GM12878 (cell line): Measurements from ENCODE around the gene TRABD2A. TPM values are rescaled to one million over a fixed set of nuclear protein-coding genes. Genes with fewer than 3 reads are reported as not detected.

Experiments used
- ATAC-seq: fragments of 200-7000 bp; cut with Tn5 transposase; 3 replicates; pipeline ENCODE4 v1.9.1; 2020; ENCODE audit warnings: mild to moderate bottlenecking, moderate library complexity
- BruUV-seq: library from RNA; stranded (reverse); fragments of 400-500 nt; replicated peaks from 2 replicates; lab custom pipeline; 2021; lab: Mats Ljungman, UMichigan
- CTCF ChIA-PET: fragments of 300-600 bp; sonication (Branson Sonifier 250); formaldehyde crosslinking; extraction: SDS; loops from one replicate; lab custom pipeline; 2021; ENCODE audit warnings: inconsistent platforms; lab: Yijun Ruan, JAX
- POLR2A ChIA-PET: fragments of 350-600 bp; formaldehyde crosslinking; extraction: SDS; loops from one replicate; lab custom pipeline; 2021; ENCODE audit warnings: inconsistent platforms; lab: Charles Lee
- RAD21 ChIA-PET: fragments of 300-600 bp; sonication (Branson Sonifier 250); formaldehyde crosslinking; loops from one replicate; lab custom pipeline; 2023; ENCODE audit warnings: antibody characterized with exemption; ENCODE audit not compliant: unreplicated experiment; lab: Charles Lee
- SMC1A ChIA-PET: fragments of 300-600 bp; sonication (Branson Sonifier 250); formaldehyde crosslinking; loops from one replicate; lab custom pipeline; 2023; ENCODE audit not compliant: unreplicated experiment, uncharacterized antibody; lab: Charles Lee
- DNase-seq: peaks from one replicate; pipeline ENCODE4 v3.0.0-alpha.2; 2011; ENCODE audit warnings: low read depth, low spot score
- FAIRE-seq: peaks from 3 replicates; lab custom pipeline; 2011; peaks lifted over from hg19 to GRCh38; lab: Jason Lieb, UNC
- H2AFZ ChIP-seq: 2 replicates; pipeline ENCODE4 v1.6.0; 2011; ENCODE audit warnings: low read depth, low read length, control low read depth; ENCODE audit not compliant: control insufficient read depth
- H3K27ac ChIP-seq: 2 replicates; pipeline ENCODE4 v1.5.1; 2011; ENCODE audit warnings: control low read depth; ENCODE audit not compliant: control insufficient read depth, insufficient read depth
- H3K27me3 ChIP-seq, 2 experiments: replicated peaks in 1 of 2; 2 replicates each; pipeline versions ENCODE4 v1.6.0 to v1.6.1; 2011; ENCODE audit warnings: low read length in 1 of 2; ENCODE audit not compliant: control insufficient read depth in 2 of 2, insufficient read depth in 2 of 2
- H3K36me3 ChIP-seq, 2 experiments: 2 replicates each; pipeline ENCODE4 v1.5.1; 2011; ENCODE audit warnings: low read length in 1 of 2; ENCODE audit not compliant: control insufficient read depth in 2 of 2, insufficient read depth in 2 of 2
- H3K4me1 ChIP-seq: 2 replicates; pipeline ENCODE4 v1.6.1; 2011; ENCODE audit warnings: mild to moderate bottlenecking, low read length, moderate library complexity, mixed read lengths; ENCODE audit not compliant: control insufficient read depth, insufficient read depth
- H3K4me2 ChIP-seq: 2 replicates; pipeline ENCODE4 v1.6.0; 2011; ENCODE audit warnings: control low read depth; ENCODE audit not compliant: control insufficient read depth, insufficient read depth
- H3K4me3 ChIP-seq: fragments of 200-600 bp; sonication (generic); 2 replicates; pipeline ENCODE4 v1.5.1; 2016
- H3K79me2 ChIP-seq: 2 replicates; pipeline ENCODE4 v1.6.0; 2011; ENCODE audit warnings: low read length; ENCODE audit not compliant: control insufficient read depth, insufficient read depth
- H3K9ac ChIP-seq: 2 replicates; pipeline ENCODE4 v1.8.0; 2011; ENCODE audit warnings: low read length, control low read depth, mixed read lengths; ENCODE audit not compliant: control insufficient read depth, insufficient read depth
- H3K9me3 ChIP-seq: replicated peaks from 3 replicates; pipeline ENCODE4 v1.5.1; 2011; ENCODE audit warnings: mild to moderate bottlenecking, low read length; ENCODE audit not compliant: control insufficient read depth, insufficient read depth
- H4K20me1 ChIP-seq: 2 replicates; pipeline ENCODE4 v1.6.0; 2011; ENCODE audit not compliant: control insufficient read depth, insufficient read depth
- CBFB ChIP-seq: IDR thresholded peaks from 2 replicates; pipeline ENCODE4 v1.6.1; 2016; ENCODE audit warnings: antibody characterized with exemption, low read depth
- EED ChIP-seq: sonication (generic); IDR thresholded peaks from 2 replicates; pipeline ENCODE4 v1.6.1; 2016; ENCODE audit warnings: antibody characterized with exemption, low read depth
- HDAC2 ChIP-seq: fragments of 200-600 bp; sonication (generic); IDR thresholded peaks from 2 replicates; pipeline ENCODE4 v1.6.1; 2017
- JUND ChIP-seq: IDR thresholded peaks from 2 replicates; pipeline ENCODE4 v1.6.1; 2012; ENCODE audit warnings: low read depth, mild to moderate bottlenecking, low read length, improper control_type of control experiment, moderate library complexity
- NFXL1 ChIP-seq: fragments of 450-650 bp; IDR thresholded peaks from 2 replicates; pipeline ENCODE4 v1.6.1; 2017; ENCODE audit warnings: antibody characterized with exemption, mild to moderate bottlenecking, borderline replicate concordance
- PAX8 ChIP-seq: fragments of 450-650 bp; IDR thresholded peaks from 2 replicates; pipeline ENCODE4 v1.6.1; 2017; ENCODE audit warnings: mild to moderate bottlenecking, moderate library complexity
- SMAD1 ChIP-seq: fragments of 450-650 bp; IDR thresholded peaks from 2 replicates; pipeline ENCODE4 v1.6.1; 2018; ENCODE audit warnings: mild to moderate bottlenecking, low read depth; ENCODE audit not compliant: partially characterized antibody
- SPI1 ChIP-seq: IDR thresholded peaks from 2 replicates; pipeline ENCODE4 v1.6.1; 2011; ENCODE audit warnings: low read depth, mild to moderate bottlenecking, low read length, moderate library complexity, borderline replicate concordance; ENCODE audit not compliant: insufficient read depth
- ZNF274 ChIP-seq: IDR thresholded peaks from one replicate; pipeline ENCODE4 v1.8.0; 2011; ENCODE audit not compliant: insufficient read length, insufficient read depth
- WGBS: methylation state at CpG from one replicate; pipeline ENCODE4 v1.1.6; 2016; ENCODE audit warnings: low lambda C conversion rate; ENCODE audit not compliant: insufficient replicate concordance, insufficient coverage; ENCODE audit errors: missing lambda C conversion rate; 5-methylcytosine and 5-hydroxymethylcytosine counted together
- in situ Hi-C: fragments of 300-500 bp; cut with MboI; formaldehyde crosslinking; loops from 9 replicates; pipeline ENCODE4 v1.14.3; 2018; ENCODE audit warnings: mixed read lengths
- intact Hi-C: fragments of 100-400 bp; cut with micrococcal nuclease; formaldehyde crosslinking; loops from one replicate; pipeline ENCODE4 v1.14.2; 2022; ENCODE audit not compliant: unreplicated experiment
- polyA plus RNA-seq, 11 experiments: library from polyadenylated mRNA; depleted of rRNA in 4 of 11; unstranded in 6 of 11; stranded (reverse) in 5 of 11; fragments of >200 nt; fragmentation: Nextera tagmentation in 4 of 11; fragmentation: Illumina TruSeq in 1 of 11; extraction: Ambion mirVana in 4 of 11; extraction: Trizol in 1 of 11; gene quantifications; 1 replicate in 1 of 11; 2 replicates in 10 of 11; pipeline versions ENCODE4 v1.2.1 to v1.2.3, GENCODE V29; 2011 to 2016; ENCODE audit warnings: inconsistent platforms in 2 of 11, missing spikeins in 2 of 11, low read depth in 1 of 11
- total RNA-seq, 4 experiments: library from RNA; depleted of rRNA in 3 of 4; stranded (reverse); fragments of >200 nt in 3 of 4; fragmentation: Illumina TruSeq in 1 of 4; extraction: Trizol in 1 of 4; gene quantifications; 2 replicates each; pipeline versions ENCODE4 v1.2.1 to v1.2.3, GENCODE V29; 2013 to 2021

TRABD2A gene
- total and polyA plus RNA-seq, 10 of the 15 experiments (the other 5 are each of a cell fraction or from before 2014, with no cell fraction given): 1.4 to 7.6 (median 4.1) TPM

GRCh38 chr2:84894758-84895520, 14.1 kb upstream of the TRABD2A start:
- Histone ChIP-seq H3K9me3 (no peaks in the 10 kb centered on the region), H3K27ac (peak overlapping the region; percentile 4; the same call in 1 of the 2 replicates), H3K27me3 (no peaks in the 10 kb centered on the region), H3K79me2 (no peaks in the 10 kb centered on the region), H3K4me1 (peaks cover 34% of the 10 kb centered on the region), H3K36me3 (no peaks in the 10 kb centered on the region), H3K9ac (peak overlapping the region; percentile 12; the same call in 1 of the 2 replicates), H2AFZ (peak overlapping the region; percentile 76), H4K20me1 (no peaks in the 10 kb centered on the region), H3K4me3 (no peak overlapping the region), H3K4me2 (0 out of 2 replicates have a peak overlapping the region, but pooled peaks have one; percentile 17)
- CTCF ChIA-PET: interaction anchor here (1.0 to 2.6 kb wide), 3 partner anchors 12 to 31 kb away, joined by 3 to 15 read pairs (median 4); partner anchors contain the start of gene TRABD2A
- WGBS: 32% methylated on average over 7 of the region's 7 CpGs
- SMC1A ChIA-PET: interaction anchor here (1.1 to 3.0 kb wide), 4 partner anchors 11 to 31 kb away, joined by 3 to 20 read pairs (median 6); partner anchors contain the start of gene TMSB10
- BruUV-seq: no TSS peak
- DNase-seq: no peak
- intact Hi-C loops (no loop called here), in situ Hi-C loops (no loop called here)
- FAIRE-seq: no peak
- POLR2A ChIA-PET: interaction anchor here (2.0 to 3.0 kb wide), 2 partner anchors 12 to 25 kb away, joined by 10 read pairs; no protein-coding TSS in a partner anchor
- peak; percentile 17 for ATAC-seq
- TF ChIP-seq SMAD1: no peak
- TF ChIP-seq EED: 0 out of 2 replicates have a peak, but pooled peaks have one; percentile 33
- RAD21 ChIA-PET: interaction anchor here (1.8 to 2.0 kb wide), 2 partner anchors 12 to 31 kb away, joined by 9 to 16 read pairs; no protein-coding TSS in a partner anchor

DNA sequence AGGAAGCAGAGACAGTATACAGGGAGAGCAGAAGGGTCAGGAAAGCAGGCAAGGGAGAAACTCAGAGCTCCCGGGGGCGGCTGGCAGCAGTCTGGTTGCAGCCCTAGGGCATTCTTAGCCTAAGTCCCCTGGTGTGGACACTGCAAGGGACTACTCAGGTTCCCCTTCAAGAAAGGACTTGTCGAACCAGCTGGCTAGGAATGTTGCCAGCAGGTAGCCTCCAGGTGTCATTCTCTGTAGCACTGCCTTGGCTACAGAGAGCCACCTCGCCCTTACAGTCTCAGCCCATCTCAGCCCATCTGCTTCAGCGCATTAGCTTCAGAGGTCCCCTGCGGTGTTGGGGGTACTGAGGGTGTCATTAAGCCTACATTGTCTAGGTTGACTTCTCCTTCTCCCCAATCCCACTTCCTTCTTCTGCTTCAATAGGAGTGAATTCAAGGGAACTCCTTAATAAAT, 13.3 kb upstream of the TRABD2A start:
- no peak for TF ChIP-seq CBFB
- no peak for TF ChIP-seq ZNF274
- no peak for TF ChIP-seq PAX8
- TF ChIP-seq NFXL1: no peak
- TF ChIP-seq JUND: no peak
- peak; percentile 52; the same call in 1 of the 2 replicates for TF ChIP-seq SPI1
- TF ChIP-seq HDAC2: no peak
- Histone ChIP-seq H2AFZ (peak overlapping the region; percentile 76), H4K20me1 (no peaks in the 10 kb centered on the region), H3K27ac (no peak overlapping the region), H3K4me2 (peak overlapping the region; percentile 46), H3K27me3 (no peaks in the 10 kb centered on the region), H3K36me3 (no peaks in the 10 kb centered on the region), H3K4me1 (peaks cover 33% of the 10 kb centered on the region), H3K9ac (no peak overlapping the region), H3K4me3 (no peak overlapping the region), H3K79me2 (no peaks in the 10 kb centered on the region), H3K9me3 (no peaks in the 10 kb centered on the region)
- POLR2A ChIA-PET: interaction anchor here (0.9 to 3.0 kb wide), 4 partner anchors 13 to 32 kb away, joined by 3 to 10 read pairs (median 7); partner anchors contain the start of gene TRABD2A
- ATAC-seq (no peak), DNase-seq (no peak), FAIRE-seq (peak; percentile 38)
- intact Hi-C loops: no loop called here
- in situ Hi-C loops: no loop called here
- WGBS: 88% methylated on average over 6 of the region's 6 CpGs
- no TSS peak for BruUV-seq
- RAD21 ChIA-PET: interaction anchor here (1.1 to 2.0 kb wide), 4 partner anchors 12 to 32 kb away, joined by 5 to 16 read pairs (median 10); partner anchors contain the start of gene TRABD2A
- CTCF ChIA-PET: interaction anchor here (0.8 to 2.6 kb wide), 3 partner anchors 11 to 32 kb away, joined by 4 to 15 read pairs (median 6); no protein-coding TSS in a partner anchor
- SMC1A ChIA-PET: interaction anchor here (1.0 to 3.0 kb wide), 8 partner anchors 12 to 32 kb away, joined by 3 to 20 read pairs (median 5); partner anchors contain the start of genes TMSB10 and TRABD2A
